Measurements from ENCODE around the gene CHRNB2. TPM values are rescaled to one million over a fixed set of nuclear protein-coding genes. Genes with fewer than 3 reads are reported as not detected.
A peak's percentile ranks its signal among the peaks of the same experiment; 100 is the strongest.

CHRNB2 gene
- total and polyA plus RNA-seq, 2 donors (not counting 1 experiment from before 2014, with no cell fraction given), result 0.03 TPM; not detected in 1

- ATAC-seq (ENCODE audit: low read depth), result no peak
- Histone ChIP-seq H3K4me3 (ENCODE audit: control extremely low read depth in 1 of 5, extremely low read depth in 1 of 5, insufficient read depth in 1 of 5, low read depth in 2 of 5, low read length in 4 of 5) (no peak overlapping the region), H3K27me3 (replicated peaks in 1 of 4; ENCODE audit: control extremely low read depth in 1 of 4, control insufficient read depth in 3 of 4, insufficient read depth in 4 of 4, low read length in 3 of 4) (no peaks in the 10 kb centered on the region), H4K20me1 (ENCODE audit: control insufficient read depth, insufficient read depth, low read length, poor library complexity, severe bottlenecking) (peaks cover 86% of the 10 kb centered on the region), H3K27ac (ENCODE audit: low read length in 2 of 2) (no peak overlapping the region), H3K4me2 (replicated peaks; ENCODE audit: low read depth, low read length, poor library complexity, severe bottlenecking) (no peak overlapping the region), H3K9me3 (ENCODE audit: control extremely low read depth in 1 of 3, control insufficient read depth in 2 of 3, insufficient read depth in 1 of 3, low read length in 2 of 3) (no peaks in the 10 kb centered on the region), H2AFZ (ENCODE audit: insufficient read depth, low read depth, low read length, poor library complexity, severe bottlenecking) (no peak overlapping the region), H3K79me2 (ENCODE audit: control insufficient read depth, insufficient read depth, low read length) (peaks cover 60% of the 10 kb centered on the region), H3K9ac (ENCODE audit: low read length) (no peak overlapping the region), H3K36me3 (replicated peaks in 1 of 2; ENCODE audit: control extremely low read depth in 1 of 2, control insufficient read depth in 1 of 2, extremely low read depth in 1 of 2, insufficient read depth in 2 of 2, low read length in 1 of 2) (peaks cover 6 to 83% of the 10 kb centered on the region in 2 experiments), H3K4me1 (ENCODE audit: control insufficient read depth in 2 of 2, insufficient read depth in 2 of 2, low read length in 2 of 2) (peaks cover 12 to 14% of the 10 kb centered on the region in 2 donors)
- Mint-ChIP-seq H3K4me1 (peaks cover 27% of the 10 kb centered on the region), H3K9me3 (ENCODE audit: insufficient read depth) (no peaks in the 10 kb centered on the region), H3K27me3 (no peaks in the 10 kb centered on the region), H3K4me3 (no peak overlapping the region), H3K27ac (peak overlapping the region; percentile 10)
- intact Hi-C loops (cut with micrococcal nuclease), result no loop called here
- no peak for DNase-seq
- TF ChIP-seq CTCF (IDR thresholded peaks at IDR 0.05) (no peak), EZH2 (IDR thresholded peaks at IDR 0.05; ENCODE audit: borderline replicate concordance, insufficient read depth, low read depth, low read length, poor library complexity, severe bottlenecking) (no peak)
- ChIA-PET CTCF (interaction anchor here (1.0 kb wide), 1 partner anchor 21 kb away, joined by 3 read pairs; no protein-coding TSS in a partner anchor), POLR2A (no interaction called here)
- no CpG with 5 or more reads among the region's 3 CpGs for WGBS (ENCODE audit: insufficient coverage)
Measured at GRCh38 chr1:154599658-154600057, 32.1 kb downstream of the CHRNB2 start.

GRCh38 chr1:154603317-154603716, 35.7 kb downstream of the CHRNB2 start:
- WGBS (ENCODE audit: insufficient coverage), result 51% methylated on average over 2 of the region's 2 CpGs
- Mint-ChIP-seq H3K4me3 (no peak overlapping the region), H3K27me3 (no peaks in the 10 kb centered on the region), H3K27ac (no peak overlapping the region), H3K4me1 (peaks cover 53% of the 10 kb centered on the region), H3K9me3 (ENCODE audit: insufficient read depth) (no peaks in the 10 kb centered on the region)
- Histone ChIP-seq H3K36me3 (replicated peaks in 1 of 2; ENCODE audit: control extremely low read depth in 1 of 2, control insufficient read depth in 1 of 2, extremely low read depth in 1 of 2, insufficient read depth in 2 of 2, low read length in 1 of 2) (peaks cover 0 to 59% of the 10 kb centered on the region in 2 experiments), H3K4me2 (replicated peaks; ENCODE audit: low read depth, low read length, poor library complexity, severe bottlenecking) (no peak overlapping the region), H3K4me3 (ENCODE audit: control extremely low read depth in 1 of 5, extremely low read depth in 1 of 5, insufficient read depth in 1 of 5, low read depth in 2 of 5, low read length in 4 of 5) (no peak overlapping the region), H2AFZ (ENCODE audit: insufficient read depth, low read depth, low read length, poor library complexity, severe bottlenecking) (no peak overlapping the region), H3K27ac (ENCODE audit: low read length in 2 of 2) (peak overlapping the region in 1 of 2 donors; percentile 64), H3K9ac (ENCODE audit: low read length) (no peak overlapping the region), H3K4me1 (ENCODE audit: control insufficient read depth in 2 of 2, insufficient read depth in 2 of 2, low read length in 2 of 2) (peaks cover 36 to 42% of the 10 kb centered on the region in 2 donors), H3K27me3 (replicated peaks in 1 of 4; ENCODE audit: control extremely low read depth in 1 of 4, control insufficient read depth in 3 of 4, insufficient read depth in 4 of 4, low read length in 3 of 4) (no peaks in the 10 kb centered on the region), H4K20me1 (ENCODE audit: control insufficient read depth, insufficient read depth, low read length, poor library complexity, severe bottlenecking) (peaks cover 72% of the 10 kb centered on the region), H3K79me2 (ENCODE audit: control insufficient read depth, insufficient read depth, low read length) (peaks cover 88% of the 10 kb centered on the region), H3K9me3 (ENCODE audit: control extremely low read depth in 1 of 3, control insufficient read depth in 2 of 3, insufficient read depth in 1 of 3, low read length in 2 of 3) (no peaks in the 10 kb centered on the region)
- intact Hi-C loops (cut with micrococcal nuclease), result no loop called here
- ATAC-seq (ENCODE audit: low read depth) (no peak), DNase-seq (no peak)
- CTCF ChIA-PET, result interaction anchor here (1.4 kb wide), 1 partner anchor 275 kb away, joined by 4 read pairs; no protein-coding TSS in a partner anchor
- POLR2A ChIA-PET, result no interaction called here
- TF ChIP-seq EZH2 (IDR thresholded peaks at IDR 0.05; ENCODE audit: borderline replicate concordance, insufficient read depth, low read depth, low read length, poor library complexity, severe bottlenecking), result no peak
- TF ChIP-seq CTCF (IDR thresholded peaks at IDR 0.05), result no peak

Data from B cell (primary cell).